Mesendoderm (in vitro differentiated cells): ENCODE measurements around the gene FOXP1.

Experiments
- DNase-seq: peaks from one replicate; pipeline ENCODE4 v3.0.0; 2013
- H2AK5ac ChIP-seq: 2 replicates; pipeline ENCODE4 v1.6.1; 2013; ENCODE audit warnings: low read length, inconsistent platforms
- H2BK120ac ChIP-seq: 2 replicates; pipeline ENCODE4 v1.6.1; 2013; ENCODE audit warnings: low read depth, mild to moderate bottlenecking, low read length, moderate library complexity, mixed read lengths
- H2BK15ac ChIP-seq: replicated peaks from 2 replicates; pipeline ENCODE4 v1.6.1; 2013; ENCODE audit warnings: low read depth, mild to moderate bottlenecking, moderate library complexity
- H2BK5ac ChIP-seq: 2 replicates; pipeline ENCODE4 v1.6.1; 2013; ENCODE audit warnings: low read length, inconsistent platforms
- H3K18ac ChIP-seq: 2 replicates; pipeline ENCODE4 v1.6.1; 2013; ENCODE audit warnings: mild to moderate bottlenecking, low read length, mixed read lengths
- H3K23ac ChIP-seq: one replicate; pipeline ENCODE4 v1.6.1; 2013; ENCODE audit warnings: low read length
- H3K27ac ChIP-seq: 2 replicates; pipeline ENCODE4 v1.5.1; 2013; ENCODE audit warnings: low read depth, mild to moderate bottlenecking, inconsistent platforms, low read length, moderate library complexity
- H3K27me3 ChIP-seq: 2 replicates; pipeline ENCODE4 v1.6.1; 2013; ENCODE audit warnings: low read length, control low read depth, mild to moderate bottlenecking, inconsistent platforms; ENCODE audit not compliant: insufficient read depth, poor library complexity
- H3K36me3 ChIP-seq: 2 replicates; pipeline ENCODE4 v1.6.1; 2013; ENCODE audit warnings: low read length, inconsistent platforms; ENCODE audit not compliant: control insufficient read depth, insufficient read depth
- H3K4ac ChIP-seq: one replicate; pipeline ENCODE4 v1.6.1; 2013; ENCODE audit warnings: low read depth, mild to moderate bottlenecking, low read length, moderate library complexity
- H3K4me1 ChIP-seq: 2 replicates; pipeline ENCODE4 v1.6.1; 2013; ENCODE audit warnings: low read depth, low read length, inconsistent platforms; ENCODE audit not compliant: control insufficient read depth
- H3K4me2 ChIP-seq: 2 replicates; pipeline ENCODE4 v1.6.1; 2013; ENCODE audit warnings: low read length
- H3K4me3 ChIP-seq: 2 replicates; pipeline ENCODE4 v1.5.1; 2013; ENCODE audit warnings: mild to moderate bottlenecking, low read length
- H3K56ac ChIP-seq: one replicate; pipeline ENCODE4 v1.6.1; 2013; ENCODE audit warnings: low read length
- H3K79me1 ChIP-seq: 2 replicates; pipeline ENCODE4 v1.6.1; 2013; ENCODE audit warnings: low read length, inconsistent platforms
- H3K79me2 ChIP-seq: 2 replicates; pipeline ENCODE4 v1.6.1; 2013; ENCODE audit warnings: mild to moderate bottlenecking, low read length; ENCODE audit not compliant: control insufficient read depth, insufficient read depth
- H3K9ac ChIP-seq: 2 replicates; pipeline ENCODE4 v1.6.1; 2013; ENCODE audit warnings: low read length, inconsistent platforms
- H4K5ac ChIP-seq: one replicate; pipeline ENCODE4 v1.6.1; 2013; ENCODE audit warnings: low read length
- H4K8ac ChIP-seq: one replicate; pipeline ENCODE4 v1.6.1; 2013; ENCODE audit warnings: low read depth, mild to moderate bottlenecking, control low read depth, low read length, moderate library complexity
- WGBS: extraction: QIAGEN DNeasy Blood & Tissue Kit; methylation state at CpG from one replicate; pipeline ENCODE4 v1.1.7; 2013; ENCODE audit warnings: low lambda C conversion rate, missing lambda C conversion rate; ENCODE audit not compliant: insufficient coverage; ENCODE audit errors: extremely low coverage; 5-methylcytosine and 5-hydroxymethylcytosine counted together

The FOXP1 gene

DNA sequence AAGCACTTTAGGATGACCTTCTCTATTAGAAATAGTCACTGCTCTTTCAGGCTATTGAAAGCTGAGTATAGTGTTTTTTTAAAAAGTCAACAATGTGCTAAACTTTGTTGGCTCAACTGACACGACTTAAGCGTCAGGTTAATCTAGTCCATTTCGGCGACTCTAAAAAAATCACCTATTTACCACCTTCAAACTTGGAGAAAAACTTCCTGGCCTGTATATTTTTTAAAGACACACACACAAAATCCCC lies 517.8 kb downstream of the FOXP1 start:
- H3K79me1 ChIP-seq: no peaks in the 10 kb centered on the region
- no peak overlapping the region for H3K23ac ChIP-seq
- no peak overlapping the region for H4K5ac ChIP-seq
- H3K18ac ChIP-seq: no peak overlapping the region
- H3K4ac ChIP-seq: no peak overlapping the region
- no peak overlapping the region for H3K56ac ChIP-seq
- no CpG with 5 or more reads among the region's 4 CpGs for WGBS
- H2BK5ac ChIP-seq: no peak overlapping the region
- H3K27me3 ChIP-seq: no peaks in the 10 kb centered on the region
- no peak overlapping the region for H3K4me3 ChIP-seq
- no peaks in the 10 kb centered on the region for H3K79me2 ChIP-seq
- H2AK5ac ChIP-seq: no peak overlapping the region
- H2BK15ac ChIP-seq: no peak overlapping the region
- peak overlapping the region; percentile 92 for H3K4me2 ChIP-seq
- no peak overlapping the region for H3K27ac ChIP-seq
- no peaks in the 10 kb centered on the region for H3K36me3 ChIP-seq
- no peak for DNase-seq
- no peak overlapping the region for H4K8ac ChIP-seq
- H3K4me1 ChIP-seq: no peaks in the 10 kb centered on the region
- no peak overlapping the region for H3K9ac ChIP-seq
- no peak overlapping the region for H2BK120ac ChIP-seq

DNA sequence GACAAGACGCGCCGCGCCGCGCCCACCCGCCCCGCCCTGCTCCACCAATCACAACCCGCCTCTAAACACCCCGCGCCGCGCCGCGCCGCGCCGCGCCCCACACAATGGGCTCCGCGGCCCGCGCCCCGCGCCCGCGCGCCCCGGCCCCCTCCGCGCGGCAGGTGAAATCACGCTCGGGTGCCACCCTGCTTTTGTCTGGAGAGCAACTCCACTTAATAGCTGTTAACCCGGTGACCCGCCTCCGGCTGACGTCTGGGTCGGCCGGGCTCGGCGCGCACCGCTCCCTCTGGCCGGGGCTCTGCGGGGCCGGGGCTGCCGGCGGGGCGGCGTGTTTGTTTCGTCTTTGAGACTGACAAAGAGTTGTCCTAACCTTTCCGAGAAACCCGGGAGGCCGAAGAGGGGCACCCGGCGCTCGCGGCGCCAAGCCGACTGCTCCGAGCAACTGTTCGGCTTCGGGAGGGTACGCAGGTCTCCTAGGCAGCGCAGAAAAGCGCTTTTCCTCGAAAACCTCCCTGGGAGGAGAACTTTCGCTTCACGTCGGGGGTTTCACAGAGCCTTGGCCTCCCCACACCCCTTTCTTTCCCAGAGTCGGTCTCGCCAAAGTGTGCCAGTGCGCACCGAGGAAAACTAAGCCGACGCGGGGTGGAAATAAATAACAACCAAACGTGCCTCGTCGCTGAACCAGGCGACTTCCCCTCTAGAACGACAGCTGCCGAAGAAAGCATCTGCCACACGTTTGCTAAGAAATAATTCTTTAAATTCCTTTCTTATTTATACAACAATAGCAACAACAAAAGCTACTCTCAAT lies 518.4 kb downstream of the FOXP1 start:
- DNase-seq: peak; percentile 76
- no peaks in the 10 kb centered on the region for H3K79me2 ChIP-seq
- H4K8ac ChIP-seq: no peak overlapping the region
- peak overlapping the region; percentile 82 for H3K56ac ChIP-seq
- H3K4me3 ChIP-seq: peak overlapping the region; percentile 56
- H3K27me3 ChIP-seq: no peaks in the 10 kb centered on the region
- H3K4me1 ChIP-seq: no peaks in the 10 kb centered on the region
- peak overlapping the region; percentile 92 for H3K4me2 ChIP-seq
- no CpG with 5 or more reads among the region's 85 CpGs for WGBS
- H3K4ac ChIP-seq: peak overlapping the region; percentile 20
- H2BK5ac ChIP-seq: no peak overlapping the region
- H4K5ac ChIP-seq: no peak overlapping the region
- H2AK5ac ChIP-seq: no peak overlapping the region
- H3K9ac ChIP-seq: peak overlapping the region; percentile 71
- peak overlapping the region; percentile 90 for H3K27ac ChIP-seq
- H2BK15ac ChIP-seq: no peak overlapping the region
- peak overlapping the region; percentile 10 for H2BK120ac ChIP-seq
- H3K23ac ChIP-seq: no peak overlapping the region
- no peaks in the 10 kb centered on the region for H3K79me1 ChIP-seq
- no peaks in the 10 kb centered on the region for H3K36me3 ChIP-seq
- H3K18ac ChIP-seq: peak overlapping the region; percentile 53

DNA sequence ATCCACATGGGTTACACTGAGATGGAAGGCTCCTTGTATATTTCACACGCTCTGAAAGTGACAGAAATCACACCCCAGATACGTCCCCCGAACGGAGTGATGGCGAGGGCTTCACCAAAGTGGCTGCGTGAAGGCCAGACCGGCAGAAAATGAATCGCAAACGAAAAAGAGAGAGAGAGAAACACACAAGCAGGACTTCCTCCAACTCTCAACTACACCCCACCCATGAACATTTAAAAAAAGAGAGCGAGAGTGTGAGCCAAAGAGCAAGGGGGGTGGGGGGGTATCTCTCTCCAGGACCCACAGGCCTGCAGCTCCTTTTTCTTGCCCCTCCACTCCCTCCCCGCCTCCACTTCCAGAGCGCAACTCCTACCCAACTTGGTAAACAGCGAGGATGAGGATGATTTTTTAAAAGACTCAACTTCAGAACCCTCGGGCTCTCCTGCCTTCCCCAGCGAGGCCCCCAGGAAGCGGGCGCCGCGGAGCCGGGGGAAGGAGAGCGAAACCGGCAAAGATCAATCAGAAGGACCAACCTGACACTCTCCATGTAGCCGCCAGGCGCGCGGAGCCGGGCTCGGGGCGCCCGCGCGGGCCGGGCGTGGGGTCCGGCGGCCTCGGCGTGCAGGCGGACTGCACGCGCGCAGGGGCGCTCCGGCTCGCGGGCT lies 519.1 kb downstream of the FOXP1 start:
- H2BK15ac ChIP-seq: no peak overlapping the region
- H3K79me2 ChIP-seq: no peaks in the 10 kb centered on the region
- peak; percentile 73 for DNase-seq
- H3K4me1 ChIP-seq: no peaks in the 10 kb centered on the region
- H3K4ac ChIP-seq: no peak overlapping the region
- H3K23ac ChIP-seq: no peak overlapping the region
- H2BK120ac ChIP-seq: no peak overlapping the region
- peak overlapping the region; percentile 52 for H3K4me3 ChIP-seq
- H3K27ac ChIP-seq: peak overlapping the region; percentile 2
- H2BK5ac ChIP-seq: no peak overlapping the region
- H3K9ac ChIP-seq: peak overlapping the region; percentile 68
- no peaks in the 10 kb centered on the region for H3K27me3 ChIP-seq
- H3K56ac ChIP-seq: peak overlapping the region; percentile 75
- H3K79me1 ChIP-seq: no peaks in the 10 kb centered on the region
- no peak overlapping the region for H4K8ac ChIP-seq
- H4K5ac ChIP-seq: no peak overlapping the region
- H3K4me2 ChIP-seq: peak overlapping the region; percentile 90
- peak overlapping the region; percentile 31 for H3K18ac ChIP-seq
- H2AK5ac ChIP-seq: no peak overlapping the region
- no CpG with 5 or more reads among the region's 46 CpGs for WGBS
- no peaks in the 10 kb centered on the region for H3K36me3 ChIP-seq

DNA sequence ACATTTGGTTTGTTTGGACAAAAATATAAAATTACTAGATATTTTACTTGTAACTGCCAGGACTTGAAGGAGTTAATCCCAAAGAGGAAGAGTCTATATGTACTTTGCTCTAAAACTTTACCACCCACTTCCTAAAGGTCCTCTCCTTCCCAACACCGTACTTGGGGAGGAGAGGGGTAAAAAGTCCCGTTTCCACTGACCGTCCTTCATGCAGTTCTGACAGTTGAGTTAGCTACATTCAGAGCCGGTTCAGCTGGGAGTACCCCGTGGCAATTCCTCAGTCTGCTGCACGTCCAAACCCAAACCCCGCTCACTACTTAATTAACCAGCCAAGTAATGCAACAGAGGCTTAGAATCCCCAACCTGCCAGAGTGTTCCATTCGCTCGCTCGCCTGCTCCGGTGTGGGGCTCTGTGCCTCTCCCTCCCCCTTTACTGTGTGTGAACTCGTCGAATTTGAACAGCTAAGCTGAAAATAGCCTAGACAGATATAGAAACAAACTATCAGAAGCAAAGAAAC lies 519.7 kb downstream of the FOXP1 start:
- H3K4ac ChIP-seq: no peak overlapping the region
- H3K27ac ChIP-seq: peak overlapping the region; percentile 2
- H3K18ac ChIP-seq: no peak overlapping the region
- H2AK5ac ChIP-seq: no peak overlapping the region
- H4K8ac ChIP-seq: no peak overlapping the region
- peaks cover 2% of the 10 kb centered on the region for H3K4me1 ChIP-seq
- H3K27me3 ChIP-seq: no peaks in the 10 kb centered on the region
- H3K79me1 ChIP-seq: no peaks in the 10 kb centered on the region
- H3K9ac ChIP-seq: peak overlapping the region; percentile 68
- H3K4me2 ChIP-seq: peak overlapping the region; percentile 90
- H2BK15ac ChIP-seq: no peak overlapping the region
- WGBS: no CpG with 5 or more reads among the region's 13 CpGs
- no peak overlapping the region for H3K23ac ChIP-seq
- H3K56ac ChIP-seq: peak overlapping the region; percentile 75
- H3K36me3 ChIP-seq: no peaks in the 10 kb centered on the region
- H2BK5ac ChIP-seq: no peak overlapping the region
- no peak overlapping the region for H2BK120ac ChIP-seq
- peak; percentile 66 for DNase-seq
- no peaks in the 10 kb centered on the region for H3K79me2 ChIP-seq
- peak overlapping the region; percentile 52 for H3K4me3 ChIP-seq
- no peak overlapping the region for H4K5ac ChIP-seq

DNA sequence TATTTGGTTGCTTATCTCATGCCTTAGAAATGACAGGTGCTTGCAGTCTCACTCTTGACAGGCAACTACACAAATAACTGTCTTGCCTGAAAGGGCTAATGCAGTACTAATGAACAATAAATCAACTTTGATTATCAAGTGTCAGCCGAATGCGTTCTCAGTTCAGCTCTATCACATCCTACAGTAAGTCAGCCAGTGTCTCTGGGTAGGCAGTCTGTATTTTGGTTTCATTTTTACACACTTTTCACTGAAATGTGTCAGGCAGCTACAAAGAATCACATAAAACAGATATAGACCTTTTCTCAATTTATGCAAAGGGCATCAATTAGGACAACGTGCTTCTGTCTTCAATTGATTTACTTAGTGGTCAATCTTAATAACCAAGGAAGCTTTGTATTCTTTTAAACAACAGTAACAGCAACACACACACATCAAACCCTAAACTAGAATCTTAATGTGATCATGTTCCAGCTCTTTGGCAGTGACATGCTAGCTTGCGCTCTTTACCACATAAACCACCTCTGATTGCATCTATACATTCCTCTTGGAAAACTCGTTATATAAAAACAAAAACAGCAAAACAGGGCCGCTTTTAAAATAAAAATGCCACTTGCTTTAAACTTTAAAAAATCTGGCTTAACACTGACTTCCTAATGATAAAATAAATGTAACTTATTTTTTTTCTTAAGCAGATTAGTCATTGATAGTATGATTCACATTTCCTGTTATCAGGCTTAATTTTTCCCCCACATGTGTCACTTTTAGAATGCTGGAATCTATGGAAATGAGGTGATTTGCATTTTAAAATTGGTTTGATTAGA lies 520.4 kb downstream of the FOXP1 start:
- H3K27me3 ChIP-seq: no peaks in the 10 kb centered on the region
- H2BK5ac ChIP-seq: no peak overlapping the region
- H3K4ac ChIP-seq: no peak overlapping the region
- no peaks in the 10 kb centered on the region for H3K36me3 ChIP-seq
- H2AK5ac ChIP-seq: no peak overlapping the region
- H4K5ac ChIP-seq: no peak overlapping the region
- H4K8ac ChIP-seq: no peak overlapping the region
- WGBS: no CpG with 5 or more reads among the region's 6 CpGs
- no peaks in the 10 kb centered on the region for H3K79me1 ChIP-seq
- H3K9ac ChIP-seq: no peak overlapping the region
- H3K4me2 ChIP-seq: no peak overlapping the region
- DNase-seq: no peak
- H3K79me2 ChIP-seq: no peaks in the 10 kb centered on the region
- H2BK15ac ChIP-seq: no peak overlapping the region
- H3K27ac ChIP-seq: no peak overlapping the region
- peak overlapping the region; percentile 52 for H3K56ac ChIP-seq
- H3K4me3 ChIP-seq: no peak overlapping the region
- H3K18ac ChIP-seq: no peak overlapping the region
- H2BK120ac ChIP-seq: no peak overlapping the region
- H3K23ac ChIP-seq: no peak overlapping the region
- peaks cover 2% of the 10 kb centered on the region for H3K4me1 ChIP-seq
